Glomerular endothelial cell (primary cell): ENCODE results near the gene ASGR2. TPM values are rescaled to one million over a fixed set of nuclear protein-coding genes. Genes with fewer than 3 reads are reported as not detected.
A peak's percentile ranks its signal among the peaks of the same experiment; 100 is the strongest.

ENCODE experiments used
- DNase-seq: peaks from one replicate; pipeline ENCODE4 v3.0.0-alpha.2; 2011; ENCODE audit warnings: low read depth, low spot score; ENCODE audit errors: extremely low read depth
- total RNA-seq: library from RNA; depleted of rRNA; stranded (reverse); fragments of >200 nt; gene quantifications from 2 replicates; pipeline ENCODE4 v1.2.3, GENCODE V29; 2015

ASGR2 gene
- total RNA-seq, 1 donor from 2014 or later = not detected

- no peak for DNase-seq
Observed at GRCh38 chr17:7068268-7068667, 46.4 kb downstream of the ASGR2 start.

- no peak for DNase-seq
Observed at GRCh38 chr17:7067198-7067597, 47.4 kb downstream of the ASGR2 start.

DNA sequence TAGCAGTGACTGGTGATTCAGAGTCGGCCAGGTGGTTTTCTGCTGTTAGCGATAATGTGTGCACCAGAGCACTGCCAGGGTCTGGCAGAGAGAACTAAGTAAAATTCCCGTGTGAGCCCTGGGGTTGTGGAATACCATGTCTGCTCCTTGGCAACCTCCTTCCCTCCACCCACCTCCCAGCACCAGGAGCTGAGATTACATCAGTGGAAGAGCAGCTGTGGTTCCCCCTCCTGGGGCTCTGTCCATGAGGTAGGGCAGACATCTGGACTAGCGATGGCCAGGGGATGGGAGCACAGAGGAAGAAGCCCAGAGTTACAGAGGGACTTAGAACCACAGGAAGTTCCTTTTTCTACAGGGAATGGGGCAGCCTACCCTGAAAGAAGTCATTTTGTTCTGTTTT is 50.4 kb downstream of the ASGR2 start:
- DNase-seq = no peak

- DNase-seq = no peak
Observed at GRCh38 chr17:7063518-7064094, 51.0 kb downstream of the ASGR2 start.

DNA sequence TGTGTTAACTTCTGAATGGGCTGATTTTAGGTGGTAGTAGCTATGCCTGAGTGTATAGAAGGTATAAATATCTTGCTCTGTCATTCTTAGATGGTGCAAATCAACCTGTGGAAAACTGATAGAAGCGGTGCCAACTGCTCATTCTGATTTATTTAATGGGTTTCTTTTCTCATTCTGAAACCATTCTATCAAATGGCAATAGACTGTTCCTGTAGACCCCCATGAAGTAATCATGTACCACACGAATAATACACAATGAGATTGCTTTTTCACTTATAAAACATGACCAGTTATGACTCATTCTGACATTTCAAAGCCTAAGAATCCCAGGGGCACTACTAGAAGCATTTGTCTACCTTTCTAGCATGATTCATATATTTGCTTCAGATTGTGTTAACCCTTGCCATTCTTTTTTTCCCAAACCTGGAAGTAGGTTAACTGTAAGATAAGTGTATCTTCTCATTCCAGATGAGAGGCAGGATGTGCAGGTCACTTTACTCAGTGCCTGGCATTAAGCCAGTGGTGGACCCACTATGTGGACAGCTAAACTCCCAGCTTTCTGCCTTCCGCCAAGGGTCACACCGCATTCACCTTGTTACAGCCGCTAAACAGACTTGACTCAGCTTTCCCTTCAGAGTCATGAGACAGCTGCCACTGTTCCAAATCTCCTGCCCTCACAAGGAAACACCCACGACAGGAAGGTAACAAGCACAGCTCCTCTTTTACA is 54.3 kb downstream of the ASGR2 start:
- DNase-seq = peak; percentile 98

DNA sequence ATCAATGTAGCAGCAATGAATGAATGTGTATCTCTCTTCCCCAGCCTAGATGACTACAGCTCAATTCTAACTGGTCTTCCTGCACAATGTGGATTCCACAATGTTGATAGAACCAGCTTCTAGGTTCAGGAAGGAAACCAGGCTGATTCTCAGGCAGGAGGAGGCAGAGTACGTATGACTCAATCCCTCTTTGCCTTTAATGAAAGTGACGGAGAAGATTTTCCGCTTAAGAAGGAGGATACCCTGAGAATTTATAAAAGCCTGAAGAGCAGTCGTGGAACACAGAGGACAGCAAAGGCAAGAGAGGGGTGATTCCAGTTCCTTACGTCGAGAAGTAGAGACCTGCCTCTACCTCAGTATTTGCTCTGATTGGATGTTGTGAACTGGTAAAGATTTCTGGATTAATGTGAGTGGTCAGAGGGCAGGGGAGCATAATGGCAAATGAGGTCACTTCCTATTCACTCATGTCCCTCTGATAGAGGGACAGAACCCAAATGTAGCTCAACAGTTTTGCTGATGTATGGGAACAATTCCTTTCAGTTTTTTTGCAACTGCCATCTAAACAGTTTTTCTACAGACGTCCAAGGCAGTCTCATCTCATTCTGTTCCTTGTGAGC is 55.7 kb downstream of the ASGR2 start:
- peak; percentile 95 for DNase-seq

GRCh38 chr17:7056386-7056785 is 58.2 kb downstream of the ASGR2 start:
- DNase-seq = no peak

Other genes starting within 250 kb of the ASGR2 start
- gene ALOX12, start 118.8 kb downstream of the ASGR2 start, total RNA-seq = not detected in 2 replicates
- gene RNASEK, start 102.2 kb downstream of the ASGR2 start, total RNA-seq = 459 and 493 TPM in 2 replicates
- gene BCL6B, start 91.8 kb downstream of the ASGR2 start, total RNA-seq = 120 and 180 TPM in 2 replicates
- 6.6 and 7.9 TPM in 2 replicates for gene SLC16A13, start 78.8 kb downstream of the ASGR2 start, total RNA-seq
- gene SLC16A11, start 70.7 kb downstream of the ASGR2 start, total RNA-seq = 0.12 and 0.44 TPM in 2 replicates
- gene CLEC10A, start 34.6 kb downstream of the ASGR2 start, total RNA-seq = not detected in 2 replicates
- 2.6 and 5.4 TPM in 2 replicates for gene ASGR1, start 64.5 kb upstream of the ASGR2 start, total RNA-seq
- 10.8 and 22.3 TPM in 2 replicates for gene DLG4, start 105.0 kb upstream of the ASGR2 start, total RNA-seq
- 252 and 369 TPM in 2 replicates for gene ACADVL, start 105.1 kb upstream of the ASGR2 start, total RNA-seq
- 36.9 and 41.6 TPM in 2 replicates for gene DVL2, start 119.7 kb upstream of the ASGR2 start, total RNA-seq
- 42.9 and 53.0 TPM in 2 replicates for gene PHF23, start 124.6 kb upstream of the ASGR2 start, total RNA-seq
- gene GABARAP, start 127.6 kb upstream of the ASGR2 start, total RNA-seq = 548 and 565 TPM in 2 replicates
- 55.4 and 73.5 TPM in 2 replicates for gene CTDNEP1, start 136.9 kb upstream of the ASGR2 start, total RNA-seq
- gene ELP5, start 137.4 kb upstream of the ASGR2 start, total RNA-seq = 27.5 and 27.7 TPM in 2 replicates
- 1.9 and 2.1 TPM in 2 replicates for gene CLDN7, start 147.7 kb upstream of the ASGR2 start, total RNA-seq
- gene SLC2A4, start 166.9 kb upstream of the ASGR2 start, total RNA-seq = not detected in 2 replicates
- not detected in 2 replicates for gene YBX2, start 179.8 kb upstream of the ASGR2 start, total RNA-seq
- gene EIF5A, start 192.8 kb upstream of the ASGR2 start, total RNA-seq = 432 and 433 TPM in 2 replicates
- gene GPS2, start 200.5 kb upstream of the ASGR2 start, total RNA-seq = 48.2 and 64.6 TPM in 2 replicates
- 15.5 and 16.4 TPM in 2 replicates for gene NEURL4, start 214.5 kb upstream of the ASGR2 start, total RNA-seq
- gene ACAP1, start 221.7 kb upstream of the ASGR2 start, total RNA-seq = 53.1 TPM in 1 of 2 replicates, not detected in the other
- 7.1 and 8.5 TPM in 2 replicates for gene KCTD11, start 237.3 kb upstream of the ASGR2 start, total RNA-seq
- not detected in 2 replicates for gene TMEM95, start 240.3 kb upstream of the ASGR2 start, total RNA-seq